ENCODE results near the gene CTNNBL1.

- TF ChIP-seq POLR2AphosphoS5 (IDR thresholded peaks at IDR 0.05; ENCODE audit: insufficient read depth, low read depth, low read length) (no peak), GATA2 (IDR thresholded peaks at IDR 0.05; ENCODE audit: insufficient read depth, insufficient read length, low read depth, low read length) (no peak)
Observed at GRCh38 chr20:37647946-37648345, 45.9 kb upstream of the CTNNBL1 start.
